Stimulated activated CD4-positive, alpha-beta T cell treated with anti-CD3 and anti-CD28 coated beads, Interleukin-15, amount 100 ng/mL, for 24 hours (primary cell): ENCODE measurements around the gene GALNT13.

Source experiments
- DNase-seq: peaks from one replicate; pipeline ENCODE4 v3.0.0-alpha.2; 2020

GALNT13 gene

GRCh38 chr2:154229966-154230365 lies 358.2 kb downstream of the GALNT13 start:
- DNase-seq, result no peak

- DNase-seq, result no peak
These were observed 359.3 kb downstream of the GALNT13 start for GRCh38 chr2:154231021-154231420.

DNA sequence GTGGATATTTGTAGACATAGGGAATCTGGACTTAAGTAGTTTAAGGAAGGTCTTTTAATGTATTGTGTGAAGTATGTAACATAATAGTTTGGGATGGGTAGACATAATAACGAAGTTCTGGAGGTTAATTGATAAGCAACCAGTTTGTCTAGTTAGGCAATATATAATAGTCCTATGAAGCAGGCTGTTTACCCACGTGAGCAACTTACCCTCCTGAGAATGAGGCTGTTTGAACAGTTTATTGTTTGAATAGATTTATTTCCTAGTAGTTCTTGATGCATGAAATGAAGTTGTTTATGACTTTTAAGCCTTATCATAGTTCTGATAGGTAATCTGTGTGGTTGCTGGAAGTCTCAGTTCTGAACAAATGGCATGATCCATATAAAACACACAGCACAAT lies 361.5 kb downstream of the GALNT13 start:
- DNase-seq, result no peak

- DNase-seq, result no peak
These were observed 366.5 kb downstream of the GALNT13 start for GRCh38 chr2:154238252-154238651.

DNA sequence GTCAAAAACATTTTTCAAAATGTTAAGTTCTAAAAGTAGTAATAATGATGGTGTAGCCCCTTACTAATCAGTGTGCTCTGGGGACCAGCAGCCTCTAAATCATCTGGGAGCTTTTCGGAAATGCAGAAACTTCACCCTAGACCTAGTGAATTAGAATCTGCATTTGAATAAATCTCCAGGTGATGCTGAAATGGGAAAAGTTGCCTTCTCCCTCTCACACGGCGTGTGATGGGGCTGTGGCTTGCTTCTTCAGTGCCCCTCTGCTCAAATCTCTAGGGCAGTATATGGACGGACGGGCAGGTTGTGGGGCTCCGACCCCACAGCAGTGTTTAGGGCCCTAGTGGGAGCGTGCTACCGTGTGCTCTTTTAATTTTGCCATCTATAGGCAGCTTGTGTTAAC lies 368.6 kb downstream of the GALNT13 start:
- no peak for DNase-seq

- DNase-seq, result no peak
These were observed 369.2 kb downstream of the GALNT13 start for GRCh38 chr2:154240921-154241379.

GRCh38 chr2:154242687-154243086 lies 371.0 kb downstream of the GALNT13 start:
- DNase-seq, result no peak

DNA sequence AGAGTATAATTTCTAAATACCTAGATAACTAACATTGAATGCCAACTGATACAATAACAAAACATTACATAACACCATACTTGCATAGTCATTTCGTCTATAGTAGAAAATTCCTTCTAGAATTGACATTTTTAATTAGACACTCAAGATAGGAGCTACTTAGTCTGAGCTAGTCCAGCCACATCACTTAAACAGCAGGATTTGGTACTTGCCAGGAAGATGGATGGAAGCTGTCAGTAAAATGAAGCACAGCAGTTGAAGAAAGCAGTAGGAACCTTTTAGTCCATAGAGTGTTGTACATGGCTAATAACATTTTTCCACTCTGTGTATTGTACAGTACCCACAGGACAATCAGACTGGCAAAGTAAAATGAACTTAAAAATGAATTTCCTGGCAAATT lies 372.0 kb downstream of the GALNT13 start:
- DNase-seq, result no peak

DNA sequence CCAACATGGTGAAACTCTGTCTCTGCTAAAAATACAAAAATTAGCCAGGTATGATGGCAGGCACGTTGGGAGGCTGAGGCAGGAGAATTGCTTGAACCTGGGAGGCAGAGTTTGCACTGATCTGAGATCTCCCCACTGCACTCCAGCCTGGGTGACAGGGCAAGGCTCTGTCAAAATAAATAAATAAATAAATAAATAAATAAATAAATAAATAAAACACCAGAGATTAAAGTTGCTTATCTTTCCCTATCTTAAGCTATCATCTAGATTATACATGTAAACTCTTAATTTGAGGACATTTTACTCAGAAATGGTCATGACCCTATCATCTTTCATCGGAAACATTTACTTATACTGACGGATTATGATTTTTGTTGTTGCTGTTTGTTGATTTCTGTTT lies 373.2 kb downstream of the GALNT13 start:
- DNase-seq, result no peak

- no peak for DNase-seq
These were observed 375.8 kb downstream of the GALNT13 start for GRCh38 chr2:154247503-154247902.

GRCh38 chr2:154256136-154256535 lies 384.4 kb downstream of the GALNT13 start:
- no peak for DNase-seq

GRCh38 chr2:154259030-154259429 lies 387.3 kb downstream of the GALNT13 start:
- no peak for DNase-seq

- no peak for DNase-seq
These were observed 389.8 kb downstream of the GALNT13 start for GRCh38 chr2:154261473-154262027.

- DNase-seq, result no peak
These were observed 391.5 kb downstream of the GALNT13 start for GRCh38 chr2:154263206-154263605.

DNA sequence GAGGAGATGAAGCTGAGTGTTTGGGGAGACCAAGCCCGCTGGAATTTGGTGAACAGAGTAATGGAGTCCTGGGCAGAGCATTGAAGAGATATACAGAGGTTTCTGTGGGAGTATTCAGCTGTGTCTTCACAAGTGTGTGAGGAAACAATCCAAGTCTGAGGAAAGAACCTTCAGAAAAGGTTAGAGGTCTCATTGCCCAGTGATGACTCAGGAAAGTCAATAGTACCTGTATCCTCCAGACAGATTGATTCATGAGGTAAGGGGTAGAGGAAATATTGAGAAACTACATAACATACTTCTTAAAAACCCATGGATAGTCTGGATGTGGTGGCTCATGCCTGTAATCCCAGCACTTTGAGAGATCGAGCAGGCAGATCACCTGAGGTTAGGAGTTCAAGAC lies 392.3 kb downstream of the GALNT13 start:
- no peak for DNase-seq

DNA sequence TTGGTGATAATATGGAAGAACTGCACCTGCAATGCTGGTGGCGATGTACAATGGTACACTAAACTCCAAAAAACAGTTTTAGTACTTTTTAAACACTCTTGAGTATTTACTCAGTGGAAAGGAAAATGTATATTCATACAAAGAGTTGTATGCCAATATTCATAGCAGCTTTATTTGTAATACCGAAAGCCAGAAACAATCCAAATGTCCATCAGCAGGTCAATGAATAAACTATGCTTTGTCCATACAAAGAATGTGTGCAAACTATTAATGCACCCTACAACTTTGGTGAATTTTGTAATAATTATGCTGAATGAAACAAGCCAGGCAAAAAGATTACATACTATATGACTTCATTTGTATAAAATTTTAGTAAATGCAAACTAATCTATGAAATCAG lies 396.3 kb downstream of the GALNT13 start:
- no peak for DNase-seq

GRCh38 chr2:154280543-154280942 lies 408.8 kb downstream of the GALNT13 start:
- no peak for DNase-seq

GRCh38 chr2:154289870-154290269 lies 418.1 kb downstream of the GALNT13 start:
- DNase-seq, result no peak

GRCh38 chr2:154291511-154291910 lies 419.8 kb downstream of the GALNT13 start:
- no peak for DNase-seq

DNA sequence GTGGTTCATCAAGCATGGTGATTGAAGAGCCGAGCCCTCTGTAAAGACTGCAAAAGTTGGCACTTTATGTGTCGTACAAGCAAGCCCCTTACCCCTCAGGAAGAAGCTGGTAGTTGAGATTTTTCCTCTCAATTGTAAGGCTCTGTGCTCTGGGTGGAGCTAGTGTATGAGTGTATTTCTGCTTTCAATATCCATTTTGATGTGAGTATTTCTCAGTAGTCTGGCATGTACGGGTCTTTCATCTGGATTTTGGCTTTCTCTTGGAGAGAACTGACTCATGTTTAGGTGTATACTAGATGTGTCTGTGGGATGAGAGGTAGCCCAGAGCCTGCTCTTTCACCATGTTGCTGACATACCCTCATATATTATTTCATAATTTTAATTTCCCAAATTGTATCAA lies 420.2 kb downstream of the GALNT13 start:
- no peak for DNase-seq

DNA sequence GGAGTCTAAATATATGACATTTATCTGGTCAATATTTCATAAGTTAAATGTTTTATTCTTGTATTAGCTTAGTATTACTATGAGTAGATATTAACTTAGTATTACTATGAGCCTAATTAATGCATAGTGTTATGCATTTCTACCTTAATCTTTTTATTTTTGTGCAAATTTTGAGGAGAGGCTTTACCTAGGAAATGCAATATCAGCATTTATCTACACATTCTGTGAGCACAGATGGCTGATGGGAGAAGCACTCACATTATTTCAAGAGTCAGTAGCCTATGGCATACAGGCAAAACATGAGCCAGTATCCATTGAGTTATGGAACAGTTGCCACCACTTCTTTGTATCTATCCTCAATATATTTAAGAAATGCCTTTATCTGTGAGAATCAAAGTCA lies 422.1 kb downstream of the GALNT13 start:
- DNase-seq, result no peak

GRCh38 chr2:154306266-154306970 lies 434.7 kb downstream of the GALNT13 start:
- no peak for DNase-seq

GRCh38 chr2:154307007-154307406 lies 435.3 kb downstream of the GALNT13 start:
- DNase-seq, result no peak

DNA sequence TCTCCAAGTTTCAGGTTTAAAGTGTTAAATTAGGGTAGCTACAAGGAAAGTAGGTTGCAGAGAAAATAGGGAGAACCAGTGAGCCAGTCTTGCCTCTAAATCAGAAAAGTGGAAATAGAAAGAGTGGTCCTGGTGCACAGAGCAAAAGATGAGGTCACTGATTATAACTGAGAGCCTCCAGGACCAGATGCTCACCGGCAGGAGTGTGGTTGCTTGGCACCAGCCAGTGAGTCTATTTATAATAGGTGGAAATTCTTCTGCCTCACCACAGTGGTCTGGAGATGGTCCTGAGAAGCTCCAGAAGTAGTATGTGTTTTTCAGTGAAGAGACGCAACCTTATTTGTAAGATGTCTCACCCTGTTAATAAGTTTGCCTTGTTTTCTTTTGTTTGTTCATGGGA lies 452.9 kb downstream of the GALNT13 start:
- no peak for DNase-seq

DNA sequence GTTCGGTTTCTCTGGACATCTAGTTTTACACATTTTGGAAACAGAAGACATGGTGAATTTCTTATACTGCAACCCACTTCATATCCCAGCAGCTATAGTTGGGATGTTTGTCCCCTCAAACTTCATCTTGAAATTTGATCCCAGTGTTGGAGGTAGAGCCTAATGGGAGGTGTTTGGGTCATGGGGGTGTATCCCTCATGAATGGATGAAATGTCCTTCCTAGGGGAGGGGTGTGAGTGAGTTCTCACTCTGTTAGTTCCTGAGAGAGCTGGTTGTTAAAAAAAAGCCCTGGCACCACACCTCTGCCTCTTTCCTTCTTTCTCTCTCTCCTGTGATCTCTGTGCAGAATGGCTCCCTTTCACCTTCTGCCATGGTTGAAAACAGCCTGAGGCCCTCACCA lies 457.8 kb downstream of the GALNT13 start:
- DNase-seq, result no peak
